Cerebellar nuclear complex (tissue), 1 donor: ENCODE data around the gene GNAI3.

ENCODE experiments used
- DNase-seq, 2 experiments: peaks; one replicate each; lab custom pipeline; 2025; lab: John Stamatoyannopoulos, UW

Gene GNAI3

DNA sequence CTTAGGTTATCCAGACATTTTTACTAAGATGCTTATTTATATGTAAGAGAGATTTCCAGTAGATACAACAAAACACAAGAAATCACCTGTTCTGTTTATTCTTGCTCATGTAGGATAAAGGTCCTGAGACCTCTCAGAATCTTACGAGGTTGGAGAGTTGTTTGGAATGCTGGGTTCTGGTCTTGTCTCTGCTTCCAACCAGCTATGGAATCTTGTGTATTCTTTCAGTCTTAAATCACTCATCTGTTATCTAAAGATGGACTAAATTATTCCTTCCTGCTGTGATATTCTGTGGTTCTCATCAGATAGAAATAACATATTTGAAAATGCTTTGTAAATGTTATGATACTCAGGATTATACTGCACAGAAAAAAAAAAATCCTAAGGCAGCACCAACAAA, 49.7 kb downstream of the GNAI3 start:
- DNase-seq = no peak

DNA sequence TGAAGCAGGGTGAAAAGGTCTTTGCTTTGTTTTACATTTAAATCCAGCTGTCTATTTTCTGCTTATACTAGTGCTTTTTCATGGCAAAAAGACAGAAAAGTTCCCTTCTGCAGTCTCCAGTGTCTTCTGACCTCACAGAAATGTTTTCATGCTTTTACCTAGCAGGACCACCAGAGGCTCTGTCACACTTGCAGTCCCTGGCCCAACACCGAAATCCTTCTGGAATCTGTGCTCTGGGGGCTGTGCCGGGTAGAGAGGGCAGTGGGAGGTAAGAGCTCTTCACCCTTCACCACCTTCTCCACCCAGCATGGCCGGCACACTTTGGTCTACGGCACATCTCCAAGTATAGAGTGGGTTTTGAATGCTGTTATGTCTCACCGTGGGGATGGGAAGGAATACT, 50.2 kb downstream of the GNAI3 start:
- no peak for DNase-seq

DNA sequence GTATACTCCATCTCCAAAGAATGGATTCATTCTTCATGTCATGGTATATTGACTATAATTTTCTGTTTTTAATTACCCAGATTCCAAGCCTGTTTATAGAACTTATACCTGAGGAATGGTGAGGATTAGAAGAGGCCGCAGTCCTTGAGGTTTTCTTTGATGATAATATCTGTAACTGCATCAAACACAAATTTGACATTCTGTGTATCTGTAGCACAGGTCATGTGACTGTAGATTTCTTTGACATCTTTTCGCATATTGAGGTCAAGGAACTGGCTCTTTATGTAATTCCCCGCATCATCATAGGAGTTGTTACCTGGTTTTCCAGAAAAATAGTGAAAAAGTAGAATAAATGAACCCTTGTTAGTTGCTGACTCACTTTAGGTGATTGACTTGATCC, 54.8 kb downstream of the GNAI3 start:
- DNase-seq = no peak

DNA sequence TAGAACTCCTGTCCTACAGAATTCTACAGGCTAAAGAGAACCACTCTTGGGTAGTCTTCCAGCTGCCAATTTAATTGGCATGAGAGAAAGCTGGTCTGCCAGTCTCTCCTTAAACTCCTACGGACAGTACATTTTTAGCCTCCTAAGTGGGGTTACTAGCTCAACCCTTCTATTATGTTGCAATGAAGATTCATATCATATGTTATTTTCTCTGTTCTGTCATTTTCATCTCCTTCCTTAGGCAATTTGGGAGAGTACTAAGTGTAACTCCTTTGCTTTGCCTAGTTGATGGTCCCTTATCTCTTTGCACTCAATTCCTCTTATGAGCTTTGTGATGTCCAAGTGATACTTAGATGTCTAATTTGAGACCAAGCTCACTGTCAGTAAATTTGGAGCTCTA, 57.0 kb downstream of the GNAI3 start:
- DNase-seq = no peak

DNA sequence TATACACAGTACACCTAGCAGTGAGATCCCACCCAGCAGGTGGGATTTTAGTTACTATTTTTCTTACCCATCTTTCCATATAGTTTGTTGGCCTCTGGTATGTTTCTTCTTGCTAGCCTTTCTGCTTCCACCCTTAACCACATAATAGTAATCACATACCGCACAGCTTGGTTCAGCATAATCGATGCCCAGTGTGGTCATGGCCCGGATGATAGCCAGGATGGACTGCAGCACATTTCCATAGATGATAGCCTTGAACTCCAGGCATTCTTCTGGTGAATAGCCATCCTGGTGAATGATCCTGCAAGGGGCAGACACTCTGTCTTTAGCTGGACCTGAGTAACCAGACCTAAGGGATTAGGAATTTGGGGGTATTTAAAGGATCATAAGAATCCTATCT, 61.5 kb downstream of the GNAI3 start:
- no peak for DNase-seq

DNA sequence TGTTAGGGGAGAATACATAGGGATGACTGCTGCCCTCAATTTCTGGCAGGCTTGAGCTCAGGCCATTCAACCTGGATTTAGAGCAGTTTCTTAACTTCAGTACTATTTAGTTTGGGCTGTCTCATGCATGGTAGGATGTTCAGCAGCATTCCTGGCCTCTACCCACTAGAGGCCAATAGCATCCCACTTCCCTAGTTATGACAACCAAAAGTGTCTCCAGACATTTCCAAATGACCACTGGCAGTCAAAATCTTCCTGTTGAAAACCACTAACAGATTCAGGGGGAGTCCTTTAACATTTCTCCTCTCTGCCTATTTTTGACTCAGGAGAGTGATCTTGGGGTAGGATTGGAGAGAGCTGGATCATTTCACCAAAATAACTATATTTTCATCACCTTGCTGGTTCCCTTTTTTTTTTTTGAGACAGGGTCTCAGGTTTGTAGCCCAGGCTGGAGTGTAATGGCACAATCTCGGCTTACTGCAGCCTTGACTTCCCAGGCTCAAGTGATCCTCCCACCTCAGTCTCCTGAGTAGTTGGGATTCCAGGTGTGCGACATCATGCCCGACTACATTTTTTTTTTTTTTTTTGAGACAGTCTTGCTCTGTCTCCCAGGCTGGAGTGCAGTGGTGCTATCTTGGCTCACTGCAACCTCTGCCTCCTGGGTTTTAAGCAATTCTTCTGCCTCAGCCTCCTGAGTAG, 62.3 kb downstream of the GNAI3 start:
- DNase-seq = no peak

DNA sequence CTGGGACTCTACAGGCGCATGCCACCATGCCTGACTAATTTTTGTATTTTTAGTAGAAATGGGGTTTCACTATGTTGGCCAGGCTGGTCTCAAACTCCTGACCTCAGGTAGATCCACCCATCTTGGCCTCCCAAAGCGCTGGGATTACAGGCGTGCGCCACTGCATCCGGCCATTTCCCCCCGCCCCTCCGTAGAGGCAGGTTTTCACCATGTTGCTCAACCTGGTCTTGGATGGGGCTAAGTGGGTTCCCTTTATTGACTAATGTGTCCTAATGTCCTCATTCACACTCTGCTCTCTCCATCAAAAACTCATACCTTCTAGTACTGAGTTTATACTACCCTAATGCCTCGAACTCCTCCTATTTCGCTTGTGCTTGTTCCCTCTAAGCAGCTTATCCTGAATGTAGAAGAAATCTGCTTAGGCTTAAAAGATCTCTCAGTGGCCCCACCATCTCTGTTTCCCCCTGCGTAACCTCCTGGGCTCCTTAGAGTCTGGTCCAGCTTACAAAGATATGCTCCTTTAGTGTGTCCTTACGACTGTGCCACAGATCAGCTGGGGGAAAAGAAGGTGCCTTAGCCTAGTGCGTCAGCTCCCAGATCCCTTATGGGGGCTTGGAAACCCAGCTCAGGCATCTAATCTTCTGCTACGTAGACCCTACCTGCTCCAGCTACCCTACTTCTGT, 63.0 kb downstream of the GNAI3 start:
- DNase-seq = no peak

DNA sequence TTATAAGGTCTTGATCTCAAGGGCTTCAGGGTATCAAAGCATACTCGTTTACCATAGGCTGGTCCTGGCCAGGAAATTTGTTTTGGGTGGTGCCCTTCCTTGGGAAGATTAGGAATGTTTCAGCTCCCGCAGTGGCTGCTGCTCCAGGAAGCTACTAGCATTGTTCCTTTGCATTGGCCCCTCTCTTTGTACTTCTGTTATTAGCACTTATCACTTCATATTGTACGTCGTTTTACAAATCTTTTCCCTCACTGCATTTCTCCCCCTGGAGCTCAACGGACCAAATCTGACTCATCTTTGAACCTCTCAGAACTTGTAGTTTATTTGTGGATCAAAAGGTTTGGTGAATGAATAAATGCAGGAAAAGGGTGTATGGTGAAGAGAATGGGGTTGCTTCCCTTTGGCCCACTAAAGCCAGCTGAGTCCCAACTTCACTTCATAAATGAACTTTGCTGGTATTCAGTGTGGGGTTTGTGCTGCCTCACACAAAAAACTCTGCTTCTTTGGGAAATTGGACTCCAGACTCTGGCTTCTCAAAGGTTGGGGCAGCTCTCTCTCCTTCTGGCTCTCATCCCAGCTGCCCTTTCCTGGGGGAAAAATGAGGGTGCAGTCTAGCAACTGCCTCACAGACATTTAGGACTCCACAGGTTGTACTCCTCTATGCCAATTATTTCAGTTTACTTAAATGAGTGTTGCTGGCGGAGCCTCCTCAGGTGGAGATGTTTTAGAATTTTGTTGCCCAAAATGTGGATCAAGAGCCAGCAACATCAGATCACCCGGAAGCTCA, 65.1 kb downstream of the GNAI3 start:
- no peak for DNase-seq

DNA sequence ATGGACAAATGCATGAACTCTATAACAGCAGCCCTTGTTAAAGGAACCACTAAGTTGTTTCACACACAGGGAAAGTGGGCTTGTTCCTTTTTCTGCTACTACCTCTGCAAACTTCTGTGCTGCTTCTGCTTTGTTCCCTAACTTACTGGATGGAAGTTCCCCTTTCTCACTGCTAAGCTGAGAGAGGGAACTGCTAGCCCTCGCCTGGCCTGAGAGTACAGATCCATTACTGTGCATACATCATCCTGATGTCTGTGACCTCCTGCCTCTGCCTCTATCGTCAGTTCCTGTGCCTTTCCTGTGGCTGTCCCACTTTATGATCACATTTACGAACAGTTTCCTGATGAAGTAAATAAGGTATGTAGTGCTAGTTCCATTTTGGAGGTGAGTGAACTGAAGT, 67.5 kb downstream of the GNAI3 start:
- DNase-seq = no peak

DNA sequence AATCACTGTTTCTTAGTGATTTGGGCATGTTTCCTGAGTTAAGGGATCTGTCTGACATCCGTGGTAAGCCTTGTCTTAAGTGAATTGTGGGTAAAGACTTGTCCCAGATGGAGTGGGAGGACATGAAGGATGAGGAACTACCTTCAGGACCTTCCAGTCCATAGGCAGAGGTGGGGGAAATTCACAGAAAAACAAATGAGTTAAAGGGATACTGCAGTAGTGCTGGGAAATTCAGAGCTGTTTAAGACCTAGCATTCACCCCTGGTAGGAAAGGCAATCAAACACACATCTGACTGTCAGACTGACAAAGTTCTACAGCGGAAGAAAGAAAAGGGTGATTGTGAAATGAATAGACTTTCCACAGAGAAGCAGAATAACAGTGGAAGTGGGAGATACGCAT, 68.0 kb downstream of the GNAI3 start:
- no peak for DNase-seq

DNA sequence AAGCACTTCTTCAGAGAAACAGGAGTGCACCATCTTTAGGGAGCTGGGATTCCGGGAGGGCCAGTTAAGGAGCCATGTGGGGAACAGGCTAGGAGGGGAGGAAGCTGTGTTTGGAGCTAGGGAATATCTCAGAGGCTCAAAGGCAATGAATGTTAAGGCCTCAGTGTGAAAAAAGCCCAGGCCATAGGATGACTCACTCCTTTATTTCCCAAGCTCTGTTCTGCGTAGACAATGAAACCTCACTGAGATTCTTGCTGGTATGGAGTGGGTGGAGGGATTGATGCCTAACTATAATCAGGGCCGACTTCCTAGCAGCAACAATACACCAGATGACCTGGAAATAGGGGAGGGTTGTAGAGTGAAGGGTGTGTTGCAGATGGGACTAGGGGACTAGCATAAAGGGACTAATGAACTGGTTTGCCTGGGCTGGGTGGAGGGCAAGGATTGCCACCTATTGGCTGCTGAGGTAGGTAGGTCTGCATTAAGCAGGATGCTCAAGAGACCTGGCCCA, 68.9 kb downstream of the GNAI3 start:
- DNase-seq = no peak

DNA sequence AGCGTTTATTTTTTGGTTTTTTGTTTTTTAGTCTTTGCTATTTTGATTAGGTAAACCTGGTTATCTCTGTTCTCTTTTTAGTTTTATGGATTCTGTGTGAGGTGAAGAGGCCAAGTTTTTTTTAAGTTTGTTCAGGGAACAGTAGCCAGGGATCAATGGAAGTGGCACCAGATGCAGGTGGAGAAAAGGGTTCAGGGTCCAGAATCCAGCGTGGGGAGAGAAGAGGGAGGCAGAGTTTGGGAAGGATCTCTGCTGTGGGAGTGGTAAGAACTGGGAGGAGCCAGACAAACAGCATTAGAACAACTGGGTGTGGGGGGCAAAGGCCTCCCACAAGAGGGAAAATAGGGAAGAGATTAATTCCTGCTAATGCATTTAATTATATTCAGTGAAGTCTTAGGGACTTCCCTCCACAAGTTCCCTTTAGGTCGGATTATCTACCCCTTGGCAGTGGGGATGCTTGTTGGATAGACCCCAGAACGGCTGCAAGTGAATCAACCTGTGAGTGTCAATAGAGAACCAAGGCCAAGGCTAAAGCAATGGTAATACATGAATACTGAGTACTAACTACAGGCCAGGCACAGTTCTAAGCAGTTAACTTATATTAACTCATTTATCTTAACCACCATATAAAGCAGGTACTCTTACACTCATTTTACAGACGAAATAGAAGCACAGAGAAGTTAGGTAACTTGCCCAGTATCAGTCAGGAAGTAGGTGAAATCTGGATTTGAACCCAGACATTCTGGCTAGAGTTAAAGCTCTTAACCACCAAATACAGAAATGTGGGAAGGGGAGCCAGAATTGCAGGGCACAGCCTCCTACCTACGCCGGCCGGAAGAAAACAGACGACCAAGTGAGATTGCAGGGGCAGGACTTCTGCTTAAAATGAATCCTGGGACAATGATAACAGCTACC, 70.5 kb downstream of the GNAI3 start:
- DNase-seq = no peak

DNA sequence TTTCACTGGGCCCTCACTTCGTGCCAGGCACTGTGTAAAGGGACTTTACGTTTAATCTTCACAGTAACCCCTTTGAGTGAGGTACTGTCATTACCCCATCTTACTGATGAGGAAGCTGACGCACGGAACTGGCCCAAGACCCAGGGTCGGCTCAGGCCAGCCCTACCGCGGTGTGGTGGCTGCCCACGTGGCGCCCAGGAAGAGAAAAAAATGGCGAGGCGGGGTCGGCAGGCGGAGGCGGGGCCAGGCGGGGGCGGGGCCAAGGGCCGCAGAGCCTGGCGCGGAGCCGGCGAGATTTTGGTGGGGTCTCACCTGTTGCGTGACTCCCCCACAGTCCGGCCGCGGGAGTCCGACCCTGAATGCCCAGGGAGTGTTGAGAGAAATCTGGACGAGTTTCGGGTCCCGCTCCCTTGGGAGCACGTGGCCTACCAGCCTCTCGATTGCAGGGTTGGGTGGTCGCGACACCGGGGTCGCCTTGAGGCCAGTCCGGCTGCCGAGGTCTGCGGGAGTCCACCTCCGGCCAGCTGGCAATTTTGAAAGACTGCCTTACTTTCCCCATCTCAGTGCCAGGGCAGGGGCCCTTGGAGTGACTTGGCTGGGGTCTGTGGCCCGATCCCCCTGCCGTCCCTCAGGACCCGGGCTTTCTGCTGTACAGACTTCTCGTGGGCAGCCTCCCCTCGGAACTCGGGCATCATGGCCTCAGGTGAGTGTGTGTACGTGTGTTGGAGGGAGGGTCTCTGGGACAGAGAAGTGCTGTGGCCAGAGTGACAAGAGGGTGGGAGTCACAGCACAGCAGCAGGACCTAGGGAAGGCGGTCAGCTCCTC, 71.4 kb downstream of the GNAI3 start, which contains the start of the genes AMPD2 and GNAT2:
Gene AMPD2, plus strand, starts transcription at position 262 of the 825 bp plus-strand sequence. CDS start 1,339 bp downstream, outside the sequence.
Gene GNAT2, minus strand, starts transcription at position 41 of the 825 bp plus-strand sequence. CDS start 6,746 bp downstream, outside the sequence.
- no peak for DNase-seq

DNA sequence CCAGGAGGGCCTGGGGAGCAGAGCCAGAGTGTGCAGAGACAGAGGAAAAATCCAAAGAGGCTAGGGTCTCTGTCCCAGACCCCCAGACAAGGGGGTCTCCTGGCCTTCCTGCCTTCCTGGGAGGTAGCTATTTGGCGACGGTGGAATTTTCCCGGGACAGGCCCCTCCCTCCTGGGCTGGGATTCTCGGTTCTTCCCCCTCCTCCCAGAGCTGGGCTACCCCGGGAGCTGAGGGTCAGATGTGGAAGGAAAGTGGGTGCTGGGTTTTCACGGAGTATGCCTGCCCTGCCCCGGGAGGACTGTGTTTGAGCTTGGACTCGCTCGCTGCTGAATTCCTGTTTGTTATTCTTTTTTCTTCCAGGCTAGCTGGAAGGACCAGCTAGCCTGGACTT, 72.0 kb downstream of the GNAI3 start:
- DNase-seq = no peak

DNA sequence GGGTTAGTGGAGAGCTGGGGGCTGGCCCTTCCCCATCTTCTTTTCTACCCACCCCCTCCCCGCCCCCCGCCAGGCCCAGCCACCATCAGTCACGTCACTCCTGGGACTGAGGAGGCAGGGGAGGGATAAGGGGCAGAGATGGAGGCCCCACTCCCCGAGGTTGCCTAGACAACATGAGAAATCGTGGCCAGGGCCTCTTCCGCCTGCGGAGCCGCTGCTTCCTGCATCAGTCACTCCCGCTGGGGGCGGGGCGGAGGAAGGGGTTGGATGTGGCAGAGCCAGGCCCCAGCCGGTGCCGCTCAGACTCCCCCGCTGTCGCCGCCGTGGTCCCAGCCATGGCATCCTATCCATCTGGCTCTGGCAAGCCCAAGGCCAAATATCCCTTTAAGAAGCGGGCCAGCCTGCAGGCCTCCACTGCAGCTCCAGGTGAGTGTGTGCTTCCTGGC, 72.4 kb downstream of the GNAI3 start:
- DNase-seq = peak; percentile 11 to 66

DNA sequence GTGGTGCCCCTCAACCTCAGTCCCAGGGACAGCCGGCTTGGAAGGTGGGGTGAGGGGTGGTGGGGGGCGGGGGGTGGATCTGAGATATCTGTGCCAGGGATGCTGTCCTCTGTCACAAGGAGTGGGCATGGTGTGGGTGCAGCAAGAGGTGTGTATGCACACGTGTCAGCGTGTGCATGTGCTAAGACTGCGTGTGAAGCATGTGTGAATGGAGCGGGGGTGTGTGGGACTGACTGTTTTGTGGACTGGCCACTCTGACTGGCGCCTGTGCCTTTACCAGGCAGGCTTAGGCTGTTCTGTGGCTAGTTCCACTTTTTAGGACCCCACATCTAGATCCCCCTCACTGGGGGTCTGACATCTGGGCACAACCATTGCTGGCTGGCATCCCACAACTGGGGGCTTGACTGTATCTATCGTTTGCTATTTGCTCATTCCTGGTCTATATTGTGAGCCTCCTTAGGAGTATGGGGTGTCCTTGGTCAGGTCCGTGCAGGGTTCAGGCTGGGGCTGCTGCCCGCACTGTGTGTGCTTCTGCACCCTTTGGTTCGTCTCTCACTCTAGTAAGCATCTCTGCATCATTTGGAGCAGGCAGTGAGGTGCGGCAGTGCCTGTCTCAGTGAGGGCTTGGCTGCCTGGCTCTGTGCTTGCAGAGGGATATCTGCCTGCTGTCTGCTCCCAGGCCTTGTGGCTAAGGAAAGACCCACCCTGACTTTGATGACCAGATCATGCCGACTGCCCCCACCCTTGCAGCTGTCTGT, 73.1 kb downstream of the GNAI3 start:
- DNase-seq = no peak

DNA sequence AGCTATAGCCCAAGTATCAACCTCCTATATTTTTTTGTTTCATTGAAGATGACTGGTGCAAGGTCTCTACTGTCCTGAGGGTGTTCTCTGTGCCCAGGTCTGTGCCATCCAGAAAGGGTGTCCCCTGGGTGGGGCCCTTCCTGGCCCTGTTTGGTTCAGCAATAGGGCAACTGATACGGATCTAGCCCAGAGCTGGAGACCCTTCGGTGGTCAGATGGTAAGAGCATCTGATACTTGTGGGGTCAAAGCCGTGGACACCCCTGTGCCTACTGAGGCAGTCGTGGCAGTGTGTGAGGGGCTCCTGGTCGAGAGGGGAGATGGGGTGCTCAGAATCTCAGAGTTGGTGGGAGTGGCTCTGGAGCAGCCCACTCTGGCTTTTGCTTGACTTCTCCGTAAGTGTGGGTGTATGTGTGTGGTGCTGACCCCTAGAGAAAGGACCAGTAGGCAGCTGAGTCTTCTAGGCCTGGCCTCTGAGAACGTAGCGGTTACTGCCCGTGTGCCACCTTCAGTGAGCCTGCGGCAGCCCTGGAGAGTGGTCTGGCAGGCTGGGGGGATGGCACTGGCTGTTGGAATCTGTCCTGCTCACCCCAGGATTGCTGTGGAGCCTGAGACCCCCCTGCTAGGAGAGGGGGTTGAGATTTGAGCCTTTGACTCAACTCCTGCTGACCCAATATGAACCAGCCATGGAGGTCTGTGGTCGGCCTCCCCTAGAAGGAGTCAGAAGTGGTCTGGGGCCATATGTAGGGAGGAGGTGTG, 73.9 kb downstream of the GNAI3 start:
- DNase-seq = no peak

DNA sequence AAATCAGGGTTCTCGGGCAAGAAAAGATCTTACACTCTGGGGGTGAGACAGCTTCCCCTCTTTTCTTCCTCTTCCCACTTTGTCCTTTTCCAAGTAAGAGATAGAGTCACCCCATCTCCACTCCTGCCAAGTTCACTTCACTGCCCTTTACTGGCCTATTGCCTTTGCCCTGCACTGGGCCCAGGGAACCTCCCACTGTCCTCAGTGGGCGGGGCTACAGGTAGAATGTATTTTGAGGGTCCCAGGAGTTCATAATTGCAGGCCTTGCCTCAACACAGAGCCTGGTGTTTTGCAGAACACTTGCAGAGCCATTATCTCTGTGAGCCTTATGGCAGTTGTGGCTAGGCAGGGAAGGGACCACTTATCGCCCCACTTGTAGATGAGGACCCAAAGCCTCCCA, 74.5 kb downstream of the GNAI3 start:
- DNase-seq = no peak

DNA sequence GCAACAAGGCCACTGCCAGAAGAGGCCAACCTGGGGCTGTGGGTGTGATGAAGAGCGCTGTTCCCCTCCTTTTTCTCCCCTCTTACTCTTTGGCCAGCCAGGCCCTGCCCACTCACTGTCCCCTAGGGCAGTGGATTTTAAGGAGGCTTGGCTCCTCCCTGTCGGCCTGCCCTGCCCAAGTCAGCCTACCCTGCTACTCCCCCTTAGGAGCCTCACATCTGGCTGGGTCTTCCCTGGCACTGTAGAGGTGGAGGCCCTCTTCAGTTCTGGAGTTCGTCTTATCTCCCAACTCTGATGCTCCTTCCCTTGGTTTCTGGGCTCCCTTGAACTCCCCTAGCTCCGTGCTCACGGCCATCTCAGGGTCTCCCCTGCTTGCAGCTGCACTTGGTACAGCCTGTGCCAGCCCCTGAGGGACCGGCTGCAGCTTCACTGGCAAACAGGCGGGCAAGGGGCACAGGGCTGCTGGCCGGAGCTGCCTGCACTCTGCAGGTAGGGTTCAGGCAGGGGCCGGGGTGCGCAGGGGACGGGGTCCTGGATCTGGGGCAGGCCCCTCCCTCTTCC, 75.3 kb downstream of the GNAI3 start:
- no peak for DNase-seq
